G401 (cell line): ENCODE data around the gene MBNL2. TPM values are rescaled to one million over a fixed set of nuclear protein-coding genes. Genes with fewer than 3 reads are reported as not detected.

ENCODE experiments used
- DNase-seq: peaks from one replicate; pipeline ENCODE4 v3.0.0-alpha.2; 2015; ENCODE audit warnings: low spot score
- in situ Hi-C: cut with HindIII; loops from 2 replicates; pipeline ENCODE4 v1.10.0; 2016; ENCODE audit warnings: low sequenced_read_pairs, mixed read lengths
- total RNA-seq: library from RNA; depleted of rRNA; stranded (reverse); fragments of >200 nt; shearing (Covaris generic); gene quantifications from 2 replicates; pipeline ENCODE4 v1.2.3, GENCODE V29; 2014; rRNA removed

Gene MBNL2
- total RNA-seq, 1 experiment from 2014 or later = 3.0 TPM

- in situ Hi-C loops = no loop called here
Measured at GRCh38 chr13:97440598-97441170, 218.6 kb downstream of the MBNL2 start.

GRCh38 chr13:97441368-97441767, 219.2 kb downstream of the MBNL2 start:
- DNase-seq = no peak
- in situ Hi-C loops = no loop called here

More at GRCh38 chr13:97440598-97441170, 218.6 kb downstream of the MBNL2 start:
- DNase-seq = no peak

Other genes with a start within 250 kb of the MBNL2 start
- gene OXGR1, start 227.9 kb upstream of the MBNL2 start, total RNA-seq = not detected in 2 replicates
- gene RAP2A, start 211.8 kb downstream of the MBNL2 start, total RNA-seq = 17.2 and 22.5 TPM in 2 replicates